DMS153 treated with DMSO at 0.1 percent for 48 hours (cell line): Measurements from ENCODE around the gene BORCS6.
"Not testable (repeated sequence)": the region's sequence is repeated elsewhere in the genome, so short reads cannot be mapped to it uniquely, and the experiment has no call there.

Experiments
- DNase-seq: peaks from one replicate; lab custom pipeline; 2025; ENCODE audit not compliant: unreplicated experiment; lab: John Stamatoyannopoulos, UW

BORCS6 gene

DNA sequence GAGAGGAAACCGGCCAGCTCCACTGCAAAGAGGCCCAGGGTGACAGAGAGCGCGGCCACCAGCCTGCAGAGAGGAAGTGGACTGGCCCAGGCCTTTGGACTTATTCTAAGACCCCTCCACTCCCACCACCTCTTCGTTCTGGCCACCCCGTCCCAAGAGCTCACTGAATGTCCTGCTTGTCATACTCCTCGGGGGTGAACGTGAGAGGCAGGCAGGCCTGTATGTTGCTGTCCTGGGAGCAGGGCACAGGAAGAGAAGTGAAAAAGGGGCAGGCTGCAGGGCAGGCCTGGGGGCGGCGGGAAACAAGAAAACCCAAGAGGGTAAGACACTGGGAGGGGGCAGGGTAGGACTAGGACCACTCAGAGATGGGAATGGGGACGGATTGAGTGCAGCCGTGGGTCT, 14.2 kb downstream of the BORCS6 start:
- no peak for DNase-seq

GRCh38 chr17:8173871-8174322, 16.1 kb downstream of the BORCS6 start:
- no peak for DNase-seq

DNA sequence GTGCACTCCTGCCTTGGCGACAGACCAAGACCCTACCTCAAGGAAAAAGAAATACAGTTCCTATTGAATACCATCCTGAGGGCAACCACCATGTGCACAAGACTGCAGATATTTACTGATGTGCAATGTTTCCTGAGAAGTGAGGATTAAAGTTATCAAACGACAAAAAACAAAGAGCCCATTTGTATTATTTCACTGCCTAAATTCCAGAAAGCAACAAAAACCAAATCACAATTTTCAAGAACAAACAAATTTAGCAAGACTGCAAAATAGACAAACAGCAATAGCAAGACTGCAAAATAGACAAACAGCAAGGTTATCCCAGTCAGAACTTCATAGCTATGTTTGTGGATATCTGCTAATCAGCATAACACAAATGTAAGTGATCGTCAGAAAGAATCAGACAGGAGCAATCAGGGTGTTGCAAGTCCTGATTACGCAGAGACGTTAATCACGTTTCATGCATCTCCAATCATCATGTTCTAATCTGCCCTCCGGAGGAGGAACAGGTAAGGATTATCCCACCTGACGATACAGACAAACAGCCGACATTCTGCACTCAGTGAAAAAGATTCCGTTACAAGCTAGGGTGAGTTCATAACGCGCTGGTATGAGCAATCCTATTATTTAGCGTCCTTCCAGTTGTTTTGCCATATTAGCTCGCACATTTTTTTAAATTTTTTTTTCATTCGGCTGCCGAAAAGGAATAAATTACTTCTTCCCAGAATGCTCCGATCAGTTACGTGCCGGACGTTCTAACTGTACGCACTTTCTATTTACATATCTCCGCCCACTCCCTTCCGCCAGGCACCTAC, 16.7 kb downstream of the BORCS6 start:
- DNase-seq = peak; percentile 63

DNA sequence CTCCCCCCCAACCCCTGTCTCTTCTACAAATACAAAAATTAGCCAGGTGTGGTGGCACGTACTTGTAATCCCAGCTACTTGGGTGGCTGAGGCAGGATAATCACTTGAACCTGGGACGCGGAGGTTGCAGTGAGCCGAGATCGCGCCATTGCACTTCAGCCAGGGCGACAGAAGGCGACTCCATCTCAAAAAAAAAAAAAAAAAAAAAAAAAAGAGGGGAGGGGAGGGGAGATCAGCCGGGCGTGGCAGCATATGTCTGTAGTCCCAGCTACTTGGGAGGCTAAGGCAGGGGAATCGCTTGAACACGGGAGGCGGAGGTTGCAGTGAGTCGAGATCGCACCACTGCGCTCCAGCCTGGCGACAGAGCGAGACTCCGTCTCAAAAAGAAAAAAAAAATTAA, 19.8 kb downstream of the BORCS6 start:
- DNase-seq = not testable (repeated sequence)

DNA sequence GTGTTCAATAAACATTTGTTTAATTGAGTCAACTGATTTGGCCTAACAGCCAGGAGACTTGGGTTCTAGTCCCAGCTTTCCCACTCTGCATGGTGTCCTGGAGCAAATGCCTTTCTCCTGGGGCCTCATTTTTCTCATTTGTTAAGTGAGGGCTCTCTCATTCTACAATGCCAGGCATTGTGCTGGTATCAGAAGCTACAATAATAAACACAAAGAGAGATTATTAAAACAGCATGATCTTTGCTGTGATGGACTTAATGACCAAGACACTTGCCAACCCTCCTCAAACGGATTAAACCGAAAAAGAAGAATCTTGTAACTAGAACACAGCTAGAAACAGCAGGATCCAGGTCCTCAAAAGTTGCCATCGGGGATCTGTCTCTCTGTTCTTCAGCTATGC, 22.5 kb downstream of the BORCS6 start:
- DNase-seq = no peak

DNA sequence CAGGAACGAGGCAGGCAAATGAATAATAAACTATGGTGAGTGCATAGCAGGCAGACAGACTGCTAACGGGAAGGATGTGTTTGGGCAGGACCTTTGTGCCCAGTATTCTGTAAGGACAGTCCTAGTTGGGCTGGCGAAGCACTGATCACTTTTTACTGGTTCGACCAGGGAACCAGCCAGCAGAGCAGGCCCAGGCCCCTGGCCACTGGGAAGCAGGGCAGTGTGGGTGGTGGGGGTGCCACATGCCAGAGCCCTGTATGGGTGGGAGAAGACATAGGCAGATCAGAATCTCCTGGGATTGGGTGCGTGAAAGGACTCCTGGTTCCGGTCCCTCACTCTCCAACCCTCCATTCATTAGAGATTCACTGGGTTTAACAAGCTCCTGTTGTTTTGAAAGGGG, 23.2 kb downstream of the BORCS6 start:
- no peak for DNase-seq

DNA sequence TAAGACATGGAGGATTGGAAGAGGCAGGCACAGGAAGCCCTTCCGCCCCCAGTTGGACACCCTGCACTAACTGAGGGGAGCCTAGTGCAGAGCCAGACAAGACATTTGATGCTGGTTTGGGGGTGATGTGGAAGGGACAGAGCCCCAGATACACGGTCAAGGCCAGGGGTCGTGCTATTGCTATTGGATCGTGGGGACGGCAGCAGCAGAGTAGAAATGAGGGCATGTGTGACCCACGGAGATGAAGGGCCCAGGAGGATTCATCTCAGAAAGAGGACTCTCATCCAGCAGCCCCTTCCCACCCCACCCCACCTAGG, 25.2 kb downstream of the BORCS6 start:
- no peak for DNase-seq

GRCh38 chr17:8163978-8164814, 25.8 kb downstream of the BORCS6 start:
- DNase-seq = no peak

GRCh38 chr17:8162997-8163977, 26.7 kb downstream of the BORCS6 start:
- DNase-seq = no peak

DNA sequence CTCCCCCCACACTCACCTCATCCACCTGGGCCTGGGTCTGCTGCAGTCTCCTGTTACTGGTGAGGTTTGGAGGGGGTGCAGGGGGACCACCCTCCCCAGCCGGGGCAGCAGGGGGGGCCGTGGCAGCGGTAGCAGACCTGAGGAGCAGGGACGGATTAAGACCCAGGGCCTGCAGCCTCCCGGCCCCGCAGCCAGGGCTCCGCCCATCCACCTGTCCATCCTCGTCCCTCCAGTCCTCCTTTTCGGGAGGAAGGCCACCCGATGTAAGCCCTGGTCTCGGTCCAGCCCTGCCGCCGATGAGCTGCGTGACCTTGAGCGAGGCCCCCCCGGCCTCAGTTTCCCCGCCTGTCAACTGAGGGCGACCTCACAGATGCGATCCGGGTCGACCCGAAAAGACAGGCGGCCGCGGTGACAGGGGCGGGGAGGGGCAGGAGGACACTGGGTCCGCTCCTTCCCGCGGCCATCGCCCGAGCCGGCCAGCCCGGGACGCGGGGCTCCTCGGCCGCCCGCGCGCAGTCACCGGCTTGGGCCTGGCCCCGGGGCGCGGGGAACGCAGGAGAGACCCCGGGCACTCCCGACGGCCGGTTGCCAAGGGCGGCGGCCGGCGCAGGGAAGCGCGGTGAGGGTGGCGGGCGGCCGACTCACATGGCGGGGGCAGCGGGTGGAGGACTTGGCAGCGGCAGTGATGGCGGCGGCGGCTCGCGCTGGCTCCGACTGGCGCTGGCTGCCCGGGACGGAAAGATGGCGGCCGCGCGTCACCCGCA, 27.6 kb downstream of the BORCS6 start, which contains the start of gene VAMP2:
TSS of gene VAMP2 (minus strand) at position 716 of the 764 bp plus-strand sequence. CDS start at position 647, 69 bp downstream.
- no peak for DNase-seq

DNA sequence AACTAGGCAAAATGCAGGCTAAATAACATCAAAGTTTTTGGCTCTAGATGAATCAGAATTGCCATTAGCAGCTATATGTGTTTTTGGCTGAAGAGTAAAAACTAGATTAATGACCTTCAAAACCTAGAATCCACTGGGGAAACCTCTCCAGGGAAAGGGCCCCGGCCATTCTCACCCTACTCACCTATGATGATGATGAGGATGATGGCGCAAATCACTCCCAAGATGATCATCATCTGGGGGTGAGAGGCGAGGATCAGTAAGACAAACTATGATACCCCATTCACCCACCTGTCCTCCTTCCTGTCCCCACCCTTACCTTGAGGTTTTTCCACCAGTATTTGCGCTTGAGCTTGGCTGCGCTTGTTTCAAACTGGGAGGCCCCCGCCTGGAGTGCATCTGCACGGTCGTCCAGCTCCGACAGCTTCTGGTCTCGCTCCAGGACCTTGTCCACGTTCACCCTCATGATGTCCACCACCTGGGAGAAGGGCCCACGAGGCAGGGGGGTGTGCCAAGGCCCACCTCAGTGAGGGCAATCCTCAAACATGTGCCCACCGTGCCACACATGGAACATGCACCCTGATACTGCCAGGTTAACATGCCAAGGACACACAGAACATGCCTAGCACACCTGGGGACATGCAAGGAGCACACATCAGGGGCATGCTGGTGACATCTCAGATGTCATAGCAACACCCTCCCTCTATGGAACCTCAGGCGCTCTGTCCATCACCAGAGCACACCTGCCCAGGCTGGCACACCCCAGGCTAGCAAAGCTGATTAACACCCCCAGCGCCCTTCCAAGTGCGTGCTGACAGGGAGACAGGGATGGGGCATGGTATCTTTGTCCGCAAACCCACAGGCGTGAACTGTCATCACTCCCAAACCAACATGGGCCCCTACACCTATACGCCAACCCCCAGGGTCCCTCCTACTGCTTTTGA, 28.4 kb downstream of the BORCS6 start:
- DNase-seq = no peak

GRCh38 chr17:8160741-8161221, 29.2 kb downstream of the BORCS6 start:
- no peak for DNase-seq

GRCh38 chr17:8160224-8160577, 29.8 kb downstream of the BORCS6 start:
- no peak for DNase-seq

DNA sequence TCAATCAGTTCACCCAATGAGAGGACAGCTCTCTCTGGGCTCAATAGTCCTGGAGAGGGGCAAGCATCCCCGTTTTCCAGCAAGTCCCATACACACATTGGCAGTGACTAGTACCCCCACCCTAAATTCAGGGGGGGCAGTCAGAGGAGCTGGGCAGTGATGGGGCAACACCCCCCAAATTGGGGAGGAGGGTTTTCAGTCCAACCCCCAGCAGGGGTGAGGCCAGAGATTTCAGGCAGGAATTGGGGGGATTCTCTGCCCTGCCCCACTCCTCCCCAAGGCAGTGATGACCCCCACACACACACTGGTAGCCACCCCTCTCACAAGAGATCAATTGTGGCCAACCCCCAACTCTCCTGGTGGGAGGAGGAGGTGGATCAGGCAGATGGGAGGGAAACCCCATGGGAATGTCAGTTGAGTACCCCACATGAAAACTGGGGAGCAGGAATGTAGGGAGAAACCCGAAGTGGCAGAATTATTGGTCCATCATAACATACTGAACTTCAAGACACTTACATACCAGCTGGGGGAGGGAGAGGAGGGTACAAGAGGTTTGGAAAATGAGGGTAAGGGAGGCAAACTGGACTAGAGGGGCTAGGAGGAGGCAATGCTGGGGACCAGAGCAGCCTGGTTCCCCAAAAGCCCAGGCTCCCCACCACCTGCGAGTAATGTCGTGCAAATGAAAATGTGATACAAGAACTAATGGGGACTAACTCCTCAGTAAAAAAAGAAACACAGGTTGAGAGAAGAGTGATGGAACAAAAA, 30.3 kb downstream of the BORCS6 start:
- DNase-seq = no peak

GRCh38 chr17:8159032-8159400, 31.0 kb downstream of the BORCS6 start:
- no peak for DNase-seq

DNA sequence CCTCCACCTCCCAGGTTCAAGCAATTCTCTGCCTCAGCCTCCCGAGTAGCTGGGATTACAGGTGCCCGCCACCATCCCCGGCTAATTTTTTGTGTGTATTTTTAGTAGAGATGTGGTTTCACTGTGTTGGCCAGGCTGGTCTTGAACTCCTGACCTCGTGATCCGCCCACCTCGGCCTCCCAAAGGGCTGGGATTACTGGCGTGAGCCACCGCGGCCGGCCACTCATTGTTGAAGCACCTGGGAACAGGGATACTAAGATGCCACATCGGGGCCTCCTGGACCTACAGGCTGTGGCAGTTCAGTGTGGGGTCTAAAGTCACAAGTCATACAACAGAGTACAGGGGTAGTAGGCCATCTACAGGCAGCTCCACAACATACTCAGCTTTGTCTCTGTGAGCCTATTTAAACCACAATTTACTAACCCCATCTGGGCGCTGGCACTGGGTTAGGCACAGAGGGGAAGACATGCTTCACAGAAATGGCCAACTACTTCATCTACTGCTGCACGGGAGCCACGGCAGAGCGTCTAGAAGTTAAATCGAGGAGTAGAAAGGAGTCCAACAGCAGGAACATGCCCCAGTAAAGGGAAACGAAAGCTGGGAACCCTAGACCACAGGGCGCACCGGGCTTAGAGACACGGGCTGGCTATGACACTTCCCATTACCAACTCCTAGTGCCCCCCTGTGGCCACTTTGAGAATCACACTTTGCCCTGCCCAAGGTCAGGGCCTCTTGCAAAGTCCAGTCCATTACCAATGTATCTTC, 31.5 kb downstream of the BORCS6 start:
- no peak for DNase-seq

- DNase-seq = peak; percentile 81
These were observed 33.6 kb downstream of the BORCS6 start for GRCh38 chr17:8156246-8156992.
